Progenitor cell of endocrine pancreas (in vitro differentiated cells): ENCODE measurements around the gene LCP2. TPM values are rescaled to one million over a fixed set of nuclear protein-coding genes. Genes with fewer than 3 reads are reported as not detected.

Source experiments
- DNase-seq: peaks from one replicate; pipeline ENCODE4 v3.0.0; 2021; ENCODE audit warnings: low spot score; ENCODE audit not compliant: unreplicated experiment
- H3K27ac Mint-ChIP-seq: 2 replicates; pipeline ENCODE4 v1.8.0; 2021; ENCODE audit warnings: mild to moderate bottlenecking, moderate library complexity, mixed read lengths
- H3K27me3 Mint-ChIP-seq: 2 replicates; pipeline ENCODE4 v1.8.0; 2021; ENCODE audit warnings: mixed read lengths
- H3K36me3 Mint-ChIP-seq: 2 replicates; pipeline ENCODE4 v1.8.0; 2022; ENCODE audit warnings: mixed read lengths; ENCODE audit not compliant: insufficient read depth
- H3K4me1 Mint-ChIP-seq: 2 replicates; pipeline ENCODE4 v1.8.0; 2021; ENCODE audit warnings: low read depth, mixed read lengths
- H3K4me3 Mint-ChIP-seq: 2 replicates; pipeline ENCODE4 v1.8.0; 2021; ENCODE audit warnings: low read depth, mild to moderate bottlenecking, moderate library complexity, mixed read lengths
- H3K9me3 Mint-ChIP-seq: 2 replicates; pipeline ENCODE4 v1.8.0; 2021; ENCODE audit warnings: low read depth, mixed read lengths
- total RNA-seq: library from RNA; stranded (reverse); gene quantifications from 2 replicates; pipeline ENCODE4 v1.2.1, GENCODE V29; 2021
- TF ChIP-seq, protein P1 (sequence below): fragments of 200-600 bp; sonication (generic); IDR thresholded peaks from one replicate; pipeline ENCODE4 v1.5.0; 2021; ENCODE audit warnings: antibody characterized with exemption, mild to moderate bottlenecking; ENCODE audit not compliant: unreplicated experiment

Gene LCP2
- total RNA-seq, 1 donor from 2014 or later: not detected

DNA sequence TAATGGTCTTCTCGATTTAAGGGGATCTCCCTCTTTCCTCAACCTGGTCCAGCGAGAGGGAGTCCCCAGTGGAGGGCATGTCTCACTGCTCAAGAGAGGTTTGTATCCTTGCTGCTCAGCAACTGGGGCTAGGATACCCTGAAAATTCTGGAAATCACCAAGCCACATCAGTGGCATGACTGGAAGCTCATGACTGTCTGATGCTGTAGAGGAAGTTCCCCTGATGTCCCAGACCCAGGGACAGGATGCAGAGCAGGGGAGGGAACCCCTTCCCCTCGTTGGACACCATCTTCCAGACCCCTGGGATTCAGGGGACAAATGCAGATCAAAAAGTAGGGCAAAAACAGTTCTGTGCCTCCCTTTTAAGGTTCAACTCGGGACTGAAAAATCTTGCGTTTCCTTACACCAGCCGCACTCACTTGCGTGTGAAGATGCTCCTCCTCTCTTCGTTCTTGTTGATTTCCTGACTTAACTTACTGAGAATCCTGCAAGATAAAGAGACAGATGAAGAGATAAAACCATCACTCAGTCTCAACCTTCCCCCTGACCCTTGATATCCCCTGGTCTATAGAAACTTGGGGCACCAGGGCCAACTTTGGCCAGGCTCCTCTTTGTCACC lies 22.1 kb downstream of the LCP2 start:
- no peak for DNase-seq
- Mint-ChIP-seq H3K27ac (no peak overlapping the region), H3K27me3 (peaks cover 48% of the 10 kb centered on the region), H3K4me1 (no peaks in the 10 kb centered on the region), H3K36me3 (no peaks in the 10 kb centered on the region), H3K4me3 (no peak overlapping the region), H3K9me3 (no peaks in the 10 kb centered on the region)
- TF ChIP-seq, protein P1, sequence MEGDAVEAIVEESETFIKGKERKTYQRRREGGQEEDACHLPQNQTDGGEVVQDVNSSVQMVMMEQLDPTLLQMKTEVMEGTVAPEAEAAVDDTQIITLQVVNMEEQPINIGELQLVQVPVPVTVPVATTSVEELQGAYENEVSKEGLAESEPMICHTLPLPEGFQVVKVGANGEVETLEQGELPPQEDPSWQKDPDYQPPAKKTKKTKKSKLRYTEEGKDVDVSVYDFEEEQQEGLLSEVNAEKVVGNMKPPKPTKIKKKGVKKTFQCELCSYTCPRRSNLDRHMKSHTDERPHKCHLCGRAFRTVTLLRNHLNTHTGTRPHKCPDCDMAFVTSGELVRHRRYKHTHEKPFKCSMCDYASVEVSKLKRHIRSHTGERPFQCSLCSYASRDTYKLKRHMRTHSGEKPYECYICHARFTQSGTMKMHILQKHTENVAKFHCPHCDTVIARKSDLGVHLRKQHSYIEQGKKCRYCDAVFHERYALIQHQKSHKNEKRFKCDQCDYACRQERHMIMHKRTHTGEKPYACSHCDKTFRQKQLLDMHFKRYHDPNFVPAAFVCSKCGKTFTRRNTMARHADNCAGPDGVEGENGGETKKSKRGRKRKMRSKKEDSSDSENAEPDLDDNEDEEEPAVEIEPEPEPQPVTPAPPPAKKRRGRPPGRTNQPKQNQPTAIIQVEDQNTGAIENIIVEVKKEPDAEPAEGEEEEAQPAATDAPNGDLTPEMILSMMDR: no peak

DNA sequence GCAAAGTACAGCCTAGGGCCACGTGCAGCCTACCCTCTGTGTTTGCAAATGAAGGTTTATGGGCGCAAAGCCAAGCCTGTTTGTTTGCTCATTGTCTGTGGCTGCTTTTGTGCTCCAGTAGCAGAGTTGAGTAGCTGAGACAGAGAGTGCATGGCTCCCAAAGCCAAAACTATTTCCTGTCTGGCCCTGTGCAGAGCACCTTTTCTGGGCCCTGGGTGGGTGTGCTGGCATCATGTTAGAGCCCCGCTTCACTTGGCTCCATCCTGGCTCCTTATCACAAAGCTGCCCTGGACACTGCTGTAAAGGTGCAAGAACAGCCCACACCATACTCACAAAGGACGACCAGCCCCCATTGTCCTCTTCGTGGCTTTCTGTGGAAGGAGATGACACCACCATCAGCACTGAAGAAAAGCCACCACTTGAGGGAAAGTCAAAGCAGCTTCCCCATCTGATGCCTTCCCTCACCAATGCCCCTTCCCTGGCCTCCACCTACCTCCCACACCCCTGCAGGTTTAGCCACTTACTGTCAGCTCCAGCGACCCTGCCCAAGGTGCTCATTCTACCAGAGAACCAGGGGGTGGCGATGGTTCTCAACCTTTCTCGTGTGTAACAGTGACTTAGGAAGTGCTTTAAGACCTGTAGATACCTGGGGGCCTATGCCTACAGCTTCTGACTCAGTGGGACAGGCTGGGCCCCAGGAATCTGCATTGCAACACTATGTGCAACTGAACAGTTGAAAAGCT lies 23.4 kb downstream of the LCP2 start:
- no peaks in the 10 kb centered on the region for H3K36me3 Mint-ChIP-seq
- H3K27me3 Mint-ChIP-seq: peaks cover 43% of the 10 kb centered on the region
- no peak overlapping the region for H3K4me3 Mint-ChIP-seq
- DNase-seq: no peak
- H3K9me3 Mint-ChIP-seq: no peaks in the 10 kb centered on the region
- no peaks in the 10 kb centered on the region for H3K4me1 Mint-ChIP-seq
- TF ChIP-seq, protein P1: peak; percentile 48
- H3K27ac Mint-ChIP-seq: no peak overlapping the region

DNA sequence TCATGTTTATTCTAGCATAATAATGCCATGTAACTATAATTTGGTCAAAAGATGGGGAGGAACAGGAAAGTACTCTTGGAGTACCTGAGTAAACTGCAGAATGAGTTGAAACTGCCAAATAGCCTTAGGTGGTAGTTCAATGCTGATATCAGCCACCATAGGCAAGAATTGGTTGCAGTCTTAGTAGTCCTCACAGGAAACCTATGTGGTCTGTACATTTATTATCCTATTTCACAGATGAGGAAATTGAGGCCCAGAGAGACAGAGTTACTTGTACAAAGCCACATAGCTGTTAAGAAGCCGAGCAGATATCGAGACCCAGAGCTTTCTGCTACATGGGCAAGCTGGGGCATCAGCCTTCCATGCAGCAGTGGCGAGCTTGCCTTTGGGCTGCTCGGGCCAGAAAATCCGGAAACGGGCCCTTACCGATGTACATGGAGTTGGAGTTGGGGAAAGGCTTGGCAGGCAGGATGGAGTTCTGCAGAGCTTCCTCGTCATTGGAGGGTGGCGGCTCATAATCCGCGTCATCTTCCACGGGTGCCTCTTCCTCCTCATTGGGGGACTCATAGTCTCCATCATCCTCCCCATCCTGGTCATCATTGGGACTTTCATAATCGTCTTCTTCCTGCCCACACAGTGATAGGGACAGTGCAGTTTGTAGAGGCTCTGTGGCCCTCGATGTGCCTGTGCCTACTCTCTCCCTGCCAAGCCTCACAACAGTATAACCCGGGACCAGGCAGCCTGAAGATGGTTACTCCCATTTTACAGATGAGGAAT lies 27.1 kb downstream of the LCP2 start:
- TF ChIP-seq, protein P1: no peak
- no peak overlapping the region for H3K4me3 Mint-ChIP-seq
- H3K36me3 Mint-ChIP-seq: no peaks in the 10 kb centered on the region
- H3K4me1 Mint-ChIP-seq: peaks cover 2% of the 10 kb centered on the region
- no peak for DNase-seq
- no peak overlapping the region for H3K27ac Mint-ChIP-seq
- H3K9me3 Mint-ChIP-seq: no peaks in the 10 kb centered on the region
- peaks cover 49% of the 10 kb centered on the region for H3K27me3 Mint-ChIP-seq

DNA sequence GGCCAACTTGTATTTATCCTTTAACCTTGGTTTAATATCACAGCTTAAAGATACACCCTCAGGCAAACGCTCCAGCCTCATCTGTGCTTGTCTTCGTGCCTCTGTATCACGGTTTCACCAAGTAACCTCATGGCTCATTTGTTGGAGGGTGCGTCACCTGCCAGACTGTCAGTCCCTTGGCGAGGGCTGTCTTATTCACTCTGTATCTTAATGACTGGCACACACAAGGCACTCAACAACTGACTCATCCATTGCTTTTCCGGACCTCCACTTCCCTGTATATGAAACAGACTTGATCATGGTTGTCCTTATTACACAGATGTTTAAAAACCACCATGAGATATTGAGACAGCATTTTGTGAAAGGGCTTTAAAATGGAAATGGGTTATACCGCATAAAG lies 28.0 kb downstream of the LCP2 start:
- TF ChIP-seq, protein P1: no peak
- H3K27me3 Mint-ChIP-seq: peaks cover 47% of the 10 kb centered on the region
- no peak overlapping the region for H3K27ac Mint-ChIP-seq
- peaks cover 2% of the 10 kb centered on the region for H3K4me1 Mint-ChIP-seq
- no peak for DNase-seq
- H3K4me3 Mint-ChIP-seq: no peak overlapping the region
- H3K36me3 Mint-ChIP-seq: no peaks in the 10 kb centered on the region
- H3K9me3 Mint-ChIP-seq: no peaks in the 10 kb centered on the region

DNA sequence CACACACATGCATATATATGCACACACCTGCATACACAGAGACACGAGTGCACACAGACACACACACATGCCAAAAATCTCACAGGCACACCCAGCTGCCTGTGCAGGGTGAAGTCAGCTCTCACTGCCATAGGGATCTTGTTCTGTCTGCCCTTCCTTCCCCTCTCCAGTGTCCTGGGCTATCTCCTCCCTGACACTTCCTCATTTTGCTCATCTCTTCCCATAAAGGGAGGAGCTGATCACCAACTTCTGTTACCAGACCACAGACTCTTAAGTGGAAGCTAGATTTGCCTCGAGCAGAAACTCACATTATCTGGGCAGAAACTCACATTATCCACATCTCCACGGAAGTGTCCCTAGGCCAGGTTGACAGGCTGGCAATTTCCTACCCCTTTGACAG lies 28.7 kb downstream of the LCP2 start:
- TF ChIP-seq, protein P1: no peak
- no peak for DNase-seq
- Mint-ChIP-seq H3K9me3 (no peaks in the 10 kb centered on the region), H3K4me3 (no peak overlapping the region), H3K27ac (no peak overlapping the region), H3K36me3 (no peaks in the 10 kb centered on the region), H3K4me1 (peaks cover 2% of the 10 kb centered on the region), H3K27me3 (peaks cover 53% of the 10 kb centered on the region)
